ENCODE measurements around the gene ADRA2B. TPM values are rescaled to one million over a fixed set of nuclear protein-coding genes. Genes with fewer than 3 reads are reported as not detected.

ADRA2B gene
- total RNA-seq, 1 experiment from 2014 or later, result 0.03 TPM

DNA sequence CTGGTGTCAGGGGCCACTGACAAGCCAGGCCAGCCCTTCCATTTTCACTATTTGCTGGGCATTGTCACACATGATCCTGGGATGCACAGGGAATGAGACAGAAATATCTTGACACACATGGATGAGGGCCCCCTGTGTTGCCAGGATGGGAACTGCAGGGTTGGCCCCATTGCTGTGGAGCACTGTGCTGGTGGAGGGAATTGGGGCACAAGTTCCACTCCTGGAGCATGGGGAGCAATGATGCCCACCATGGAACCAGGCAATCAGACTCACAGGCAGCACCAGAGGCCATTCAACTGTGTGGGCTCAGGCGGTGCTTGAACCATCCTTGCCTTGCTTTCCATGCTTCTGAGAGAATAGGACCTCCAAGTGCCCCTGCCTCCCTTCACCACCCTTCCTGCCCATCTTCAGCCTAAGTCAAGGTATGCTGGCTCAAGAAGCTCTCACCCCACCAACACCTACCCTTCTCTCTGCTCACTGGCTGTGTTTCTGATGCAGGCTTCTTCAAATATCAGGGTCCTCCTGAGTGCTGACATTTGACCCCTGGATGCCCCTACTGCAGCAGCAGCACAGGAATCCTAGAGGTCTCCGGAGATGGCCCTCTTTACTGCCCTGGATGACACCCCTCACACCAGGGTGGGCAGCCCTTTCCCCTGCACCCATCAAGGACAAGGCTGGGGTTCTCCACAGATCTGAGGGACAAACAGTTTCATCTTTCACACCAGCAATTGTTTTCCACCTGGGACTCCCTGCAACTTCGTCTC is 11.0 kb downstream of the ADRA2B start:
- H3K27me3 ChIP-seq, result no peaks in the 10 kb centered on the region
- H3K9me3 ChIP-seq, result peaks cover 2% of the 10 kb centered on the region; the same call in 1 of the 2 replicates
- H3K4me3 ChIP-seq, result no peak overlapping the region
- no peaks in the 10 kb centered on the region for H3K36me3 ChIP-seq
- no peak for DNase-seq

DNA sequence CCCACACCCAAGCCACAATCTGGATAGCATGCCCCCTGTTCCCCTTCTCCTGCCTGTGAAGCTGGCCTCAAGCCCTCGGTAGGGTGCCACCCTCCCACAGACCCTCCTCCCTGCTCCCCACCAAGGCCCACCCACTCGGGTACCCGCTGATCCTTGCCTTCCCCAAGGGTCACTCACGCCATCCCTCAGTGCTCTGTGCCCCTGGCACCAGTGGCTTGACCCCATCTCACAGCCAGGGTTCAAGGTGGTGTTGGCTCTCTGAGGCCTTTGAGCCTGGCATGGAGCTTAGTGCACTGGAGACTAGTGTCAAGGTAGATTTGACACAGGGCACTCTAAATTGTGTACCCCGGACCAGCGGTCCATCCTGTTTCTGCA is 11.9 kb downstream of the ADRA2B start:
- Histone ChIP-seq H3K27me3 (no peaks in the 10 kb centered on the region), H3K36me3 (no peaks in the 10 kb centered on the region), H3K4me3 (no peak overlapping the region), H3K9me3 (peaks cover 2% of the 10 kb centered on the region; the same call in 1 of the 2 replicates)
- DNase-seq, result no peak

DNA sequence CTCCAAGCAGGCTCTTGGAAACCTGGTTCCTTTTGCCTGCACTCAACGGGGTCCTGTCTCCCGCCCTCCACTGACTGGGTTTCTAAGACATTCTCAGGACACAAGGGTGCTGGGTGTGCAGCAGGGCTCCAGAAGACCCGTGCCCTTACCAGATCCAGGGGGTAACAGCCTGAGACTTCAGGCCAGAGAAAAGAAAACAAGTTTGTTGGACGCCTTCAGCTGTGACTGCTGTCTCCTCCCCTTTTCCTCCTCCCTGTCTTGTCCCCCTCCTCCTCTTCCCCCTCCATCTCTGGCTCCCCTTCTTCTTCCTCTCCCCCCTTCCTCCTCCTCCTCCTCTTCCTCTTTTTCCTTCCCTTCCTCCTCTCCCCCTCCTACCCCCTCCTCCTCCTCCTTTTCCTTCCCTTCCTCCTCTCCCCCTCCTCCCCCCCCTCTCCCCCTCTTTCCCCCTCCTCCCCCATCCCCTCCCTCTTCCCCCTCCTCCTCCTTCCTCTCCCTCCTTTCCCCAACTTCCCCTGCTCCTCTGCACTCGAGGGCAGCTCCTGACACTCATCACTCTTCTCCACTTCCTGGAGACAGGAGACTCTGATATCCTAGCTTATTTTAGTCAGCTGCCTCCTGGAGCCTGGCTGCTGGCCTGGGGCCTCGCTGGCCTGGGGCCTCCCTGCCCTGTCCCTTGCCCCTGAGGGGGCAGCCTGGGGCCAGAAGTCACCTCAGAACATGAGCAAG is 12.4 kb downstream of the ADRA2B start:
- Histone ChIP-seq H3K4me3 (no peak overlapping the region), H3K36me3 (no peaks in the 10 kb centered on the region), H3K27me3 (no peaks in the 10 kb centered on the region), H3K9me3 (peaks cover 2% of the 10 kb centered on the region; the same call in 1 of the 2 replicates)
- no peak for DNase-seq

DNA sequence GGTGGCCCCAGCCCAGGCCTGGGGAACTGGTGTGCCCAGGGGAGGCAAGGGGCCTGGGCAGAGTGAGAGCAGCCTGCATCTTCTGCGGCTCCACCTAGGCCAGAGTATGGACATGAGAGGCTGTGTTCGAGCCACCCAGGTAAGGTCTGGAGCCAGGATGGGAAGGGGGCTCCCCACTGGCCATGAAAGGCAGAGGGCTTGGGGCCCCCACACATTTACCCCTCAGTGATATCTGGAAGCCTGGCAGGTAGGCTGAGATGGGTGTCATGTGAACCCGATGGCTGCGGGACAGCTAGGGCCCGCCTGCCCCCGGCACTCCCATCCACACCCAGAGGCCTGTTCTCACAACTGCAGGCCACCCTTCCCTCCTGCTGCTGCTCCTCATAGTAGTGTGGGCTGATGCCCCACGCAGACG is 13.2 kb downstream of the ADRA2B start:
- no peak for DNase-seq
- Histone ChIP-seq H3K36me3 (no peaks in the 10 kb centered on the region), H3K4me3 (no peak overlapping the region), H3K9me3 (peaks cover 2% of the 10 kb centered on the region; the same call in 1 of the 2 replicates), H3K27me3 (no peaks in the 10 kb centered on the region)

DNA sequence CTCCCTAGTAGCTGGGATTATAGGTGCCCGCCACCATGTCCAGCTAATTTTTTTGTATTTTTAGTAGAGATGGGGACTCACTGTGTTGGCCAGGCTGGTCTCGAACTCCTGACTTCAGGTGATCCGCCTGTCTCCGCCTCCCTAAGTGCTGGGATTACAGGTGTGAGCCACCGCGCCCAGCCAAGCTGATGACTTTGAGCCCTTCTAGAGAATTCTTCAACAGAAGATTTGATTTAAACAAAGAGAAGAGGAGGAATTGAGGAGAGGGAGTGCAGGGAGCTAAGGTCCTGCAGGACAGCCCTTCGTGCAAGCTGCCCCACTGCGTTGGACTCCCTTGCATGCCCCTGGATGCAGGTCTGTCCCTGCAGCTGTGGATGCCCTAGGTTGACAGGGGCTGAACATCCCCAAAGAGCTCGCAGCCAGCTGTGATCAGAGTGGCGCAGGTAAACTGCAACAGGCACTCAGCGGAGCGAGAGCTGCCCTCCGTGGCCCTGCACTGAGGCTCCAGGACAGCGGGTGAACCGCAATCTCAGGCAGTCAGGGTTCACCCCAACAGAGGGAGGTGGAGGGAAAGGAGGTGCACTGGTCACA is 13.7 kb downstream of the ADRA2B start:
- H3K36me3 ChIP-seq, result no peaks in the 10 kb centered on the region
- H3K4me3 ChIP-seq, result no peak overlapping the region
- H3K9me3 ChIP-seq, result peaks cover 2% of the 10 kb centered on the region; the same call in 1 of the 2 replicates
- DNase-seq, result no peak
- H3K27me3 ChIP-seq, result no peaks in the 10 kb centered on the region

DNA sequence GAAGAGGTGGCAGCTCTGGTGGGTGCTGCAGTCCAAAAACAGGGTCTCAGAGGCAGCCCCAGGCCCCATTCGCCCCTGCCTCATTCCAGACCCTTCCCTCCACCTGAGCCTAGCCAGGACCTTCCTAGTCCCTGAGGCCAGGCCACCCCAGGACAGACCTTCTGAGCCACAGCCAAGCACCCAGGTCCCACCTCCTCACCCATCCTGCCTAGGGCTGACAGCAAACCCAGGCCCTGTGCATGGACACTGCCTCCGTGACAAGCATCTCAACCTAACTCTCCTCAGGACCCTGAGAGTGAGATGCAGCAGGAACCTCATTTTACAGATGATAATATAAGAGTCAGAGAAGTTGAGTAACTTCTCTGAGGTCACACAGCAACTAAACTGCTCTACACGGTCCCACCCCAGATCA is 15.5 kb downstream of the ADRA2B start:
- DNase-seq, result no peak
- Histone ChIP-seq H3K27me3 (no peaks in the 10 kb centered on the region), H3K36me3 (no peaks in the 10 kb centered on the region), H3K9me3 (peaks cover 2% of the 10 kb centered on the region; the same call in 1 of the 2 replicates), H3K4me3 (no peak overlapping the region)

DNA sequence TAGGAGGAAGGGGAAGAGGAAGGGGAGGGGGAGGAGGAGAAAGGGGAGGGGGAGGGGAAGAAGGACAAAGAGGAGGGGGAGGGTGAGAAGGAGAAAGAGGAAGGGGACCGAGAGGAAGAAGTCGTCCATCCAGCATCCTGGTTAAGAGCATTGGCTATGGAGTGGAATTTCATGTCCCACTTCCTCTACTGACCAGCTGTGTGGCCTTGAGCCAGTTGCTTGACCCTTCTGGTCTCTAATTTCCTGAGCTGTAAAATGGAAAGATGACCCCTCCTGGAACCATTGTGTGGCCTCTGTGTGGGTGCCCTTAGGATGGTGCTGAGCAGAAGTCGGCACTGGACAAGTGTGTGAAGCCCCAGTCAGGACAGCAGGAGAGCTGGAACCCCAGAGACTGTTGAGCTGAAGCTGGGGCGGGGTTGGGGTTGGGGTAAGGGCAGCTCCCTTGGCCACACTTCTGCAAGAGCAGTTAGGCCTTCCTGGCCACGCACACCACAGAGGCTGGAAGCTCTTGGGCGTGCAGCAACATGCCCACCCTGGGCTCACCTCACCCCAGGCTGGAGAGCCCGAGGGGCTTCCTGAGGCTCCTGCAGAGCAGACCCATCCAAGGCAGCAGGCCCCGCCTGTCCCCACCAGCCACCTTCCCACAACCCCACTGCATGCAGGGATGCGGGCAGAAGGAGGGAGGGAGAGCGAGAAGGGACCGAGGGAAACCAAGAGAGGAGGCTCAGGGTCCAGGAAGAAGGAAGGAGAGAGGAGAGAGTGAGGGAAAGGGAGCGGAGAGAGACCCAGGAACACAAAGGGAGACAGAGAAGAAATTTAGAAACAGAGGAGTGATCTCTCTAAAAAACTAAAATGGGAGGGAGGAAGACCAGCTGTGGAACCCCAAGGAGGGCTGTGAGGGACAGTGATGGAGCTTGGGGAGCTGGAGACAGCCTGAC is 16.2 kb downstream of the ADRA2B start:
- Histone ChIP-seq H3K4me3 (no peak overlapping the region), H3K27me3 (no peaks in the 10 kb centered on the region), H3K36me3 (no peaks in the 10 kb centered on the region), H3K9me3 (no peaks in the 10 kb centered on the region)
- DNase-seq, result no peak

DNA sequence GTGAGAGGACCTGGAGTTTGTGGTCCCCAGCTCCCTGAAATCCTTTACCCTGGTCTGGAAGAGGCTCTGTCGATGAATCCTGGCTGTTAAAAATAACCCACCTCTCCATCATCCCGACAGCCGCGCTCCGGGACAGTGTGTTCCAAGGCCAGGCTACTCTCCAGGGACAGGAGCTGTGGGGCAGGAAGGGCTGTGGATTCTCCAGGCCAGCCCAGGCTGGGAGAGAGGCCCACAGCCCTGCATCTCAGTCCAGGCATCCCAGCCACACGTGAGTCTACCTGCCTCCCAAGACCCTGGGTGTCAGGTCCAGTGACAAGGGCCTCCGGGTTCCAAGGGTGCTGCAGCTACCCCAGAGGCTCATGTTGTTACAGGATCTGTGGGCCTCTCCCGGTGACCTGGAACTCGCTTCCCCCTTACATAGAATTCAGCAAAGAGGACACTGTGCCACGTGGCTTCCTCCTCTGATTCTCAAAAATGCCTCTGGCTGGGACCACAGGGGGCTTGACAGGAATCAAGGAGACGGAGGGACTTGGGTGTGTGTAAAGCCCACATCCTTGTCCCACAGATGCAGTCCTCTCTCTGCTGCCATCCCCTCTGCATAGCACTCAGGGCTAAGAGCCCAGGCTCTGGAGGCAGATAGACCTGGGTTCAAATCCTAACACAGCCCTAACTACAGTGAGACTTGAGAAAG is 17.3 kb downstream of the ADRA2B start:
- H3K36me3 ChIP-seq, result no peaks in the 10 kb centered on the region
- no peak for DNase-seq
- H3K9me3 ChIP-seq, result no peaks in the 10 kb centered on the region
- no peaks in the 10 kb centered on the region for H3K27me3 ChIP-seq
- no peak overlapping the region for H3K4me3 ChIP-seq

DNA sequence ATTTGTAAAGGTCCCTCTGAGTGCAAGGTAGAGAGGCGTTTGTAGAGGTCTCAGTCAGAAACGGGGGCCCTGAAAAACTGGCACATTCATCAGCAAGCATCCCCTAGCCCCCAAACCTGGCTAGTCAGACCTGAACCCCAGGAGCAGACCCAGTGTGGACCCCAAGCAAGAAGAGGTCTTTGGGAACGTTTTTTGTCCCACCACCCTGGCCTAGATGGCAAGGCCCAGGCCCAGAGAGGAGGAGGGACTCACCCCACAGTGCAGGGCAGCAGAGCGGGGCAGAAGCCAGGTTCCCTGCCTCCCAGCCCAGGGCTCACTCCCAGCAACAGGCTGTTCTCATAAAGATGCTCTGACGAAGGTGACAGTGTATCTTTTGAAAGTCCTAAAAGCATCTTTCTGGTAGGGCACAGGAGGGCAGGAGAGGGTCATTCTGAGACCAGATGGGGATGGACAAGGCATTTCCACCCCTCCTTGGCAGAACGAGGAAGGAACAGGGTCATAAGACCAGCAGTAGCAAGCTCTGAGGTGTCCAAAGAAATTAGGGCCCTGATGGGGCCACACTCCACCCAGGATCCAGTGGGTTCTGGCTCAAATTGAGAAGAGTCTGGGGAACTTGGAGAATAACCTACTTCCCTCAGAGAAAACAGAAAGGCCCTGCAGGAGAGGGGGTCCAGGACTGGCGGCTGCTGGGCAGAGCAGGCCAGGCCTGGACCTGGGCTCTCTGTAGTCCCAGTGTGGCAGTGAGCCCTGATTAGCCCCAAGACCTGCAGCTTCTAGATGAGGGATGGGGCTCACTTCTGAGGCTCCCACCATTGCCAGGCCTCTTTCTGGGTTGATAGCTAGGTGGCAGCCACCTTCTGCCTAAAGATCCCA is 18.2 kb downstream of the ADRA2B start:
- Histone ChIP-seq H3K27me3 (no peaks in the 10 kb centered on the region), H3K9me3 (no peaks in the 10 kb centered on the region), H3K36me3 (no peaks in the 10 kb centered on the region), H3K4me3 (no peak overlapping the region)
- no peak for DNase-seq

DNA sequence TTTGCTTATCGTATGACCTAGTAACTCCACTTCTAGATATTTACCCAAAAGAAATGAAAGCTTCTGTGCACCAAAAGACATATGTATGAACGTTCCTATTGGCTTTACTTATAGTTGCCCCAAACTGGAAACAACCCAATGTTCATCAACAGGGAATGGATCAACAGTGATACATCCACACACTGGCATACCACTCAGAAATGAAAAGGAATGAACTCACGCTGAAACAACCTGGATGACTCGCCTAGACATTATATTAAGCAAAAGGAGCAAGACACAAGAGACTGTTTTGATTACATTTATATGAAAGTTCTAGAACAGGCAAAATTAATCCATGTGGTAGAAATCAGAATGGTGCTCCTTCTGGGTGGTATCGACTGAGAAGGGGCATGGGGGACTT is 18.9 kb downstream of the ADRA2B start:
- no peaks in the 10 kb centered on the region for H3K36me3 ChIP-seq
- H3K27me3 ChIP-seq, result no peaks in the 10 kb centered on the region
- no peaks in the 10 kb centered on the region for H3K9me3 ChIP-seq
- no peak for DNase-seq
- H3K4me3 ChIP-seq, result no peak overlapping the region

DNA sequence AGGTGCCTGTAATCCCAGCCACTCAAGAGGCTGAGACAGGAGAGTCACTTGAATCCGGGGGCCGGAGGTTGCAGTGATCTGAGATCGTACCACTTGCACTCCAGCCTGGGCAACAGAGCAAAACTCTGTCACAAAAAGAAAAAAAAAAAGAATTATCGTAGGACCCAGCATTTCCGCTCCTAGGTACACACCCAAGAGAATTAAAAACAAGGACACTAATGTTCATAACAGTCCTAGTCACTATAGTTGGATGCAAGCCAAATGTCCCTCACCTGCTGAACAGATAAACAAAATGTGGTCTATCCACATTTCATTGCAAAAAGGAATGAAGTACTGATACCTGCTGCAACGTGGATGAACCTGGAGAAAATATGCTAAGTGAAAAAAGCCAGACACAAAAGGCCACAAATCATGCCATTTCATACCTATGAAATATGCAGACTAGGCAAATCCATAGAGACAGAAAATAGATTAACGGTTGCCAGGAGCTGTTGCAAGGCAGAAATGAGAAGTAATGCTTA is 21.2 kb downstream of the ADRA2B start:
- no peak overlapping the region for H3K4me3 ChIP-seq
- H3K27me3 ChIP-seq, result no peaks in the 10 kb centered on the region
- no peaks in the 10 kb centered on the region for H3K9me3 ChIP-seq
- DNase-seq, result no peak
- no peaks in the 10 kb centered on the region for H3K36me3 ChIP-seq

DNA sequence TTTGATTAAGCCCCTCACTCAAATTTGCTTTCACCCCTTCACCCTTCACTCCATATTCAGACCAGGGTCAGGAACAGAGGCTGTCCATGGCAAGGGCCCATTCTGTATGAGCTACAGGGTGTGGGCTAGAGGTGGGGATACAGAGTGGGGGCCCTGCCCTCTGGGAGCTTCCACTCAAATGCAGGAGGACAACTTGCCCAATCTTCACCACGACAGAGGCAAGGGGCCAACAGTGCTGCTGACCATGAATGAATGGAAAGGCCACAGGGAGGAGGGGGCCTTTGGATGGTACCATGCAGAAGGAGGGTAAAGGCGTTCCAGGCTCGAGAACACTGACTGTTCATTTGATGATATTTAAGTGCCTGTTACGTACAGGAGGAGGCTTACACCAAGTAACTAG is 22.8 kb downstream of the ADRA2B start:
- Histone ChIP-seq H3K27me3 (no peaks in the 10 kb centered on the region), H3K36me3 (no peaks in the 10 kb centered on the region), H3K9me3 (no peaks in the 10 kb centered on the region), H3K4me3 (no peak overlapping the region)
- no peak for DNase-seq

DNA sequence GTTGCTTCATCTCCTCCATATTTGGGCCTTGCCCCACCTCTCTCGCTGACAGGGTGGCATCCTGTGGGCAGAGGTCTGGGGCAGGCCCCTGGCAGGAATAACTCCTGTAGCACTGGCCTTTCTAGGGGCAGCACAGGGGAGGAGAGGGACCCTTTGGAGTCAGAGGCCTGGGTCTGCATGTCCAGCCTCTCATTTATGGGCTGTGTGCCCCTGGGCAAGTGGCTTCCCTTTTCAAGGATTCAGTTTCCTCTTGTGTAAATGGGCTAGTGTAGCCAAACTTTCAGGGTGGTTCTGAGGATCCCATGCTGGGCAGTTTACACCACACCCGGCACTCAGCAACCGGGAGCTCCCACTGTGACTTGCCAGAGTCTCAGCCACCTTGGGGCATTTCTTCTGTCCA is 23.4 kb downstream of the ADRA2B start:
- H3K9me3 ChIP-seq, result no peaks in the 10 kb centered on the region
- no peaks in the 10 kb centered on the region for H3K27me3 ChIP-seq
- DNase-seq, result no peak
- H3K4me3 ChIP-seq, result no peak overlapping the region
- H3K36me3 ChIP-seq, result no peaks in the 10 kb centered on the region

DNA sequence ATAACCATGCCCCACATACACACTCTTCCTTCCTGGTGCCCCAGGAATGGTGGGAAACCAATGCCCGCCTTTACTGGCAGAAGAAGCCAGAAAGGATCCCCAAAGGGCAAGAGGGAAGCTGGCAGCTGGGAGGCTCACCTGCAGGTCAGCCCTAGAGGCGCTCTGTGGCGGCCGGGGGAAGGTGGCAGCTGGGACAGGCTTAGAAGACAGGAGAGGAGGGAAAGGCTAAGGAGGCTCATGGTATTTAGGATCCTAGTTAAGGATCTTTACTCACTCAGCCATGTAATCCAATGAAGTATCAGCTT is 23.8 kb downstream of the ADRA2B start:
- Histone ChIP-seq H3K4me3 (no peak overlapping the region), H3K9me3 (no peaks in the 10 kb centered on the region), H3K36me3 (no peaks in the 10 kb centered on the region), H3K27me3 (no peaks in the 10 kb centered on the region)
- DNase-seq, result no peak

All from MG63 (cell line).